GM03348 (cell line): ENCODE data around the gene CAMTA1.
"Not testable (repeated sequence)": the region's sequence is repeated elsewhere in the genome, so short reads cannot be mapped to it uniquely, and the experiment has no call there.

Source experiments
- DNase-seq: peaks from one replicate; pipeline ENCODE4 v3.0.0; 2012; ENCODE audit warnings: low spot score

The CAMTA1 gene

DNA sequence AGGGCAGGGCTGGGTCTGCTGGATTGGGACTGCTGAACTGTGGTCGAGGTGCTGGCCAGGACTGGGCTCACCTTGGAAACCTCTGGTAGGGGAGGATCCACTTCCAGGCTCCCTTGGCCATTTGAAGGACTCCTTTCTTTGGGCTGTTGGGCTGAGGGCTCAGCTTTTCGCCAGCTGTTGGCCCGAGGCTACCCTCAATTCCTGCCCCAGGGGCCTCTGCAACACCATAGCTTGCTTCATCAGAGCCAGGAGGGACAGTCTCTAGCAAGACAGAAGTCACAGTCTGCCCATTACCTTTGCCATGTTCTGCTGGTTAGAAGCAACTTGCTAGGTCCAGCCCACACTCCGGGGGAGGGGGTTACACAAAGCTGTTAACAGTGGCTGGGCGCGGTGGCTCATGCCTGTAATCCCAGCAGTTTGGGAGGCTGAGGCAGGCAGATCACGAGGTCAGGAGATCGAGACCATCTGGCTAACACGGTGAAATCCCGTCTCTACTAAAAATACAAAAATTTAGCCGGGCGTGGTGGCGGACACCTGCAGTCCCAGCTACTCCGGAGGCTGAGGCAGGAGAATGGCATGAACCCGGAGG lies 25.0 kb downstream of the CAMTA1 start:
- not testable (repeated sequence) for DNase-seq

DNA sequence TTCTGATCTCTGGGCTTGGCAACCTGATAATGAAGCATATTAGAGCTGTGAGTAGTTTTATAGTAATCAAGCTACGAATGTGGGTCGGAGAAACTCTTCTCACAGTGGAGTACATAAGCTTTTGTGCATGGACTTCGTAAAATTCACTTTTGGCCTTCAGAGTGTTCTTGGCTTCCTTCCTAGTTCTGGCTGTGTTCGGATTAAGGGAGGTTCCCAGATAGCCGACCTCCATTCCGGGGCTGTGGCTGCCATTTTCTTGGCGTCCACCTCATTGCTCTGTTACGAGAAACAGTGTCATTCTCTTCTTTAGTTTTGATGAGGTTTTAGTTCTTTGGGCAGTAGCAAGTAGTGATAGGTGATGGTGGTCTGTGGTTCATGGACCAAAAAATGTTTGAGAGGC lies 26.3 kb downstream of the CAMTA1 start:
- no peak for DNase-seq

DNA sequence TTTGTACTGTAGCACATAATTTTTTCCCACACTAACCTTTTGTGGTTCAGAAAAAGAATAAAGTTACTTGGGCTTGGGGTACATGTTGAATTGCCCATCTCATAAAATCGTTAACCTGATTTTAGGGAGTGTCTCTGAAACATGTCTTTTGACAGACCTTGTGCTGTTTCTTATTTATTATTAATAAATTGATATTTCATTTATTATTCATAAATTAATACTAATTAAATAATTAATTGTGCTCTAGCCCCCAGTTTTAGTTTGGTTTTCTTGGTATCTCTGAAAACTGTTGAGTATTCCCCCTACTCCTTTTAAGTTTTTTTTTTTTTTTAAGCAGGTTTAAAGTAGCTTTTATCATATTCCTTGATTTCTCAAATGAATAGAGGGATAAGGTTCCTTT lies 27.9 kb downstream of the CAMTA1 start:
- DNase-seq: no peak

DNA sequence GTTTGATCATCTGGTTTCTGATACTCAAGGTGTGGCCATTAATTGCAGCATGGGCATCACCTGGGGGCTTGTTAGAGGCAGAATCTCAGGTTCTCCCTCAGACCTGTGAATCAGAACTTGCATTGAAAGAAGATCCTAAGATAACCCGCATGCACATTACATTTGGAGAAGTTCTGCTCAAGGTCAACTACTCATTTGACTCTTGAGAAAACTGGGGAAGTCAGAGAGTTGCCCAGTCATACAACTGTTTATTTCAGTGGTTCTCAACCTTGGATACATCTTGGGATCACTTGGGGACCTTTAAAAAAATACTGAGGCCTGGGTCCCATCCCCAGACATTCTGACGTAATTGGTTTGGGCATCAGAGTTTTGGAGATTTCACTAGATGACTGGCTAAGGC lies 30.5 kb downstream of the CAMTA1 start:
- DNase-seq: no peak

DNA sequence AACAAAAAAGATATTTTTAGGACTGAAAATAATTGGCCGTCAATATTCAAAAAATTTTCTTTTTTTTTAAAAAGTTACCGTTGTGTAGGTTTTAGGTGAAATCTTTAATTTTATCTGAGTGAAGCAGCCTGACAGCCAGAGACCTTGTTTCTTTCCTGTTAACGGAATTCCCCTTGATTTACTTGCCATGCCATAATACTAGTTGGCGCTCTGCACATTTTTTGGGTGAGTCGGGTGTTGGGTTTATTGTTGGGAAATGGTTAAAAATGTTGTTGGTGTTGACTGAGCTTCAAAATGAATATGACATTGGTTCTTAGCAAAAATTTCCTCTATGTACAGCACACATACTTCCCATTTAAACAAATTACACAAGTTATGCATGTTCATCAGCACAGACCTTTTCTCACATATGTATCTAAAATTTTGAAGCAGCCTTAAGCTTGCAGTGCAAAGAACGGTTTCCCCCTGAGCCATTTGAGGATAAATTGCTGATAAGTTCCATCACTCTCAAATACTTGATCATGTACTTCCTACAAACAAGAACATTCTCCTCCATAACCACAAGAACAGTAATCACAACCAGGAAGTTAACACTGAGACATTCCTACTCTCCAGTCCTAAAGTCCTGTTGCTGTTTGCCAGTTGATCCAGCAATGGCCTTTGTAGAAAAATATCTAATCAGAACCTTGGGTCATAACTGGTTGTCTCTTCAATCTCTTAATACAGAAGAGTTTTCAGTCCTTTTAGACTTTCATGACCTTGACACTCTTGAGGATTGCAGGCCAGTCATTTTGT lies 34.2 kb downstream of the CAMTA1 start:
- DNase-seq: peak; percentile 13

DNA sequence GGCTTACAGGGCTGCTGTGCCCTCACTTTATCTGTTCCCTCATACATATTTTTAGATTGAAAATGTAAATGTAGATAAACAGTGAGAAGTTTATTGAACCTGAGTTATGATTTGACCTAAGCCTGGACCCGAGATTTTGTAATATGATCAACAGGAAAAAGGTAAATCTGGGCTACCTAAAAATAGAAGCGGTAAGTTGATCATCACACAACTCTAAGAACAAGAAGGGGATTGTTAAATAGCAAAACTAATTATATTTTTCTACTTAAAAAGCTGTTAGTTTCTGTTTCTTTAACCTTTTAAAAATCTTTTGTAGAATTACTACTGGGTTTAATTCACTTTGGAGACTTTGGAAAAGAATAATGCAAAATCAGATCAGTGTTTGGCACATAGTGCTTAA lies 35.6 kb downstream of the CAMTA1 start:
- no peak for DNase-seq

DNA sequence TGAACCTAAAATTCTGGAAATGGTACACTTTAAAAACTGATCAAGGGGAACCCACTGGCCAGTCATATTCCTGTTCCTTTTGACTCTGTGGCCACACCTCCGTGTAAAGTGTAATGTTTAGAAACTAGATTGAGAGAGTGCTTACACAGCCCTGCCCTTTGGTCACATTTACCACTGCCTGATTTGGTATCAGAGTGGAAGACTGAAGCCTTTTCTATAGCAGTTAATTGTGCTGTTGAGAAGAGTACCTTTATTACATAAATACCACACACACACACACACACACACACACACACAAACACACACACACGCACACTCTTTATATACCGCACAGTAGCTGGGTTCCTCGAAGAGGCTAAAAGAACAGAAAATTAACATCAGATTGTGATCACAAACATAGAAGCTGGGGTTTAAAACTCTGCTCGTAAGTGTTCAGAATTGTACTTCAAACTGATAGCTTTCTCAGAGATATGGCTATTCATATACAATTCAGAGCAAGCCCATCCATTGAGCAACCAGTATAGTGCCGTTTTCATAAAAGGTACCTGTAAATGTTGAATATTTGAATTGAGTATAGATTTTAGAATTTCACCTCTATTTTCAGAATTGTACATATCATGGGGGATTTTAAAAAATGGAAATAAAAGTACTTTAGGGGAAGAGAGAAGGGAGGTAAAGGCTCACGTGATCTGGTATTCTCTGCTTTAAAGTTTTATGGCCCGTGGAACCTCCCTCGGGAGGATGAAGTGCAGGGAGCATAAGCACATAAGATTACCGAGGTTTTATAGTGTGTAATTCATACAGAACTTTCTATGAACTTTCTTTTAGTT lies 37.5 kb downstream of the CAMTA1 start:
- no peak for DNase-seq

DNA sequence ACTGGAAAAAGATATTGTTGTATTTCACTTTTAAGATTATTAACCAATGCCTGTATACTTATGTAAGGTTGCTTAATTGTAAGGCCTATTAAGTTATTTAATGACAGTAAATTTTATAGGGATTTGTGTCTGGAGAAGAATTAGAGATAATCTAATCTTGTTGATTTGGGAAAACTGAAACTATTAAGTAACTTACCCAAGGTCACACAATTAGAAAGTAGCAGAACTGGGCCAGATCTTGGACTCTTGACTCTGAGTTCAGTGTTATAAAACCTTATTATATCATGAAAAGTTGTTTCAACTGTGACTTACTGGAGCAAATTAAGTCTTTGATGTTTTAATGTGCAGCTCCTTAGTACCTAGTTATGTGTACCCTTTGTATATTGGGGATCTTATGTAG lies 38.5 kb downstream of the CAMTA1 start:
- no peak for DNase-seq

DNA sequence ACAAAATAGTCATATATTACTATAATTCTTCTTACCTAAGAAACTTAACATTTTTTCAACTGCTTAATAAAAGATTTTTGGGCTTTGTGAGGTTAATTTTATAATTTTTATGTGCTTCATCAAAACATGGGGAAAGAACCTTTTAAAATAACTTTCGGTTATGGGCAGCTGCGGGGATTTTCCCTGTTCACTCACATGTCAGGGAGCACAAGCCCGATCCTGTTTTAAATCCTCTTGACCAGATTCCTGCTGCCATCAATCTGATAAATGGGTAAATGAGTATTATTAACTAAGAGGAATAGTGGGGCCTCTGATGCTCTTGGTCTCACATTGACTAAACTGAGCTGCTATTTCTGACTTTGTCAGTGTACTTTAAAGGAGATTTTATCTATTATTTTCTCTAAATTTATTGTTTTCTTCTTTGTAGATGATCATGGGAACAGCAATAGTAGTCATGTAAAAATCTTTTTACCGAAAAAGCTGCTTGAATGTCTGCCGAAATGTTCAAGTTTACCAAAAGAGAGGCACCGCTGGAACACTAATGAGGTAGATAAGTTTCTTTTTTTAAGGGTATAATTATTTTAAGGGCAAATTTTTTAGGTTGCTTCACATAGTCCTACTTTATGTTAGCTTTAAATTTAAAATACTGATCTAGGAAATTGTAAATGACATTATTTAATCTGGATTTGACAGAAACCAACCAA lies 39.6 kb downstream of the CAMTA1 start:
- DNase-seq: no peak

DNA sequence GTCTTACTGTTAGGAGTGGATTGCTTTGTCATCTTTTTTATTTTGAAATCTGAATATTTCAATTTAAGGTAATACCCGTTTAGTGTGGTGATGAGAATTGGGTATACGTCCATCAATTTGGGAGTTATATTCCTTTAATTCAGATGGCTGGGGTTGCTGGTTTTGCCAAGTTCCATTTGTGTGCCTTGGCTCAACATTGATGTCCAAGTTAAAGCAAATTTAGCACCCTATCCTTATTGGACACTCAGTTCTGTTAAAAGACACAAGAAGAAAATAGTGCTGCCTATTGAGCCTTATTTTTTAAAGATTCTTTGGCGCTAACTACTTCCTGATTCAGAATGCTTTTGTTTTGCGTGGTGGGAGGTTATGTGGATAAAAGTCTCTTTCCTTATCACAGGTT lies 40.6 kb downstream of the CAMTA1 start:
- no peak for DNase-seq

DNA sequence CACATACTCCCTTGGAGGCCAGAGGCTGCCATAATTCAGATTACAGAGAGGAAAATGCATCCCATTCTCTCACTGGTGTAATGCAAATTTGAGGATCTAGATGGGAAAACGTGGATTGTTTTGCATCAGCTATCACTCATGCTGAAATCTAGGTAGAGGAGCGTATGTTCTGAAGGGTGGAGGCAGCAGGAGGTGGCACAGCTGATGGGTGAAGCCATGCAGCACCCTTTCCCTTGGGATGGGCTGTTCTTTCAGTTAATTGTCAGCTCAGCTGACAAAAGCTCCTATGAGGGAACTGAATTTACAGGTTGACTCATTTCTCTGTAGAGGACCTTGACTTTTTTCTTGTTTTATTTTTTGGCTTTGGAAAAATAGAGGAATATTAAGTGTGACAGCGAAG lies 41.8 kb downstream of the CAMTA1 start:
- DNase-seq: no peak

DNA sequence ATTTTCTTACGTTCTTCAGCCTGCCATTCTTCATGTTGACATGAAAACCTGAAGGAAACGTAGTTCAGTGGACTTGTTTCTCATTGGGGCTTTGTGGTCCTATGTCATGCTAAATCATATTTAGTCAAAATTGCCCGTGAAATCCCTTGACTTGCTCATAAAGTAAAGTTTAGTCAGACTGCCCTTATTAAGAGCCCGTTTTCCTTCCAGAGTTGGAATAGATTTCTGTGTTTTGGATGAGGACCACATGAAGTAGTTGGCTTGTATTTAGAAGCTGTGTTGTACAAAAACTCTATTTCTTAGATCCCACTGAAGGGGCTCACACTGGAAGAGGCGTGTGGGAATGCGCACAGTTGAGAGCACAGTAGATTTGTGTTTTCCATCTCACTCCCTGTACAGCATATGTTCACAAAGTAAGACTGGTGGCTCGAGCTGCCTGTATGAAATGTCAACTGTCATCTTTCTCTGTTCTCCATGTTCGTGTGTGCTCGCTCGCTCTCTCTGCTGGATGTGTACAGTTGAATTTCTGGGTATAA lies 42.4 kb downstream of the CAMTA1 start:
- no peak for DNase-seq

DNA sequence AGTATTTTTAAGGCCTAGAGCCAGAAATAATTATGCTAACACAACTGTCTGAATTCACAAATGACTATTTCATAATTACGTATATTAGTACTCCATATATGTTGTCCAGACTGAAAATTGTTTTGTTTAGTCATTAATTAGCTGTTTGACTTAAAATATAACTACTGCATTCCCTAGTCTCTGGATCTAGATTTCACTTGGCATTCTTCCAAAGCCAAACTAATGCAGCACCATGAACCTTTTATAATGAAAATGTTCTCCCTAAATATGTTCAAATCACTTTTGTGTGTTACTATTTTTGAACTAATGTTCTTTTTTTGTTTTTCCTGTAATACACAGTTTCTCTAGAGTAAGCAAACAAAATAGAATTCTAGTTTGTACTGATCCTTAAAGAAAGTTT lies 46.1 kb downstream of the CAMTA1 start:
- no peak for DNase-seq

DNA sequence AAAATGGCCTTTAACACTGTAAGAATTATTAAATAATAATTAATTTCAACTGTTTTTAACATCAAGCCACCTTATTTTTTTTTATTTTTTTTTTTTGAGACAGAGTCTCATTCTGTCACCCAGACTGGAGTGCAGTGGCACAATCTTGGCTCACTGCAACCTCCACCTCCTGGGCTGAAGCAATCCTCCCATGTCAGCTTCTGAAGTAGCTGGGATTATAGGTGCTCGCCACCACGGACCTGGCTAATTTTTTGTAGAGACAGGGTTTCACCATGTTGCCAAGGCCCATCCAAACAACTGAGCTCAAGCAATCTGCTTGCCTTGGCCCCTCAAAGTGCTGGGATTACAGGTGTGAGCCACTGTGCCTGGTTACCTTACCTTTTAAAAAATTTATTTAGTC lies 46.8 kb downstream of the CAMTA1 start:
- not testable (repeated sequence) for DNase-seq

DNA sequence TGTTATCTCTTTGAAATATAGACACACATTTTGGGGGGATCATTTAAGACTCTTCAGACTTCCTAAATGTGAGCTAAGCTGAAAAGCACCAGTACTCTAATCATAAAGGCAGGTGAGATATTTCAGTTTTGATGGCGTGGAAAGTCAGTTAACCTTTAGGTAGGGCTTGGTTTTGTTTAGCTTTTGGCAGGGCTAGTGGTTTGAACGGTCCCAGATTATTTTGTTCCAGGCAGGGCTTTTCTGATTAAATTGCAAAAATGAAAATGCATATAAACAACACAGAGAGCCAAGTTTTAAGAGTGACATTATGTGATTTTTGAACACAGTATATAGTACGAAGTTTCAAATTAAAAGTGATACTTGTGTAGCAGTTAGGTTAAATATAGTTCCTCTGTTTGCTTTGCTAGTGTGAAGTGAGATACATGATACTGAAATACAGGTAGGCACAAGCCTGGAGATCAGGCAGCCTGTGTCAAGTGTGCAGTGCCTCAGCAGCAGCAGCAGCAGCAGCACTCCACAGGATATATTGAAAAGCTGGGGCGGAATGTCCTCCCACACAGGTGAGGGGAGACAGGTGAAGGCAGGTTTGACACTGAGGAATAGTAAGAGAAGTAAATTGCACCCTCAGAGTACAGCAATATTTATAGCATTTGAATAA lies 47.4 kb downstream of the CAMTA1 start:
- DNase-seq: no peak

DNA sequence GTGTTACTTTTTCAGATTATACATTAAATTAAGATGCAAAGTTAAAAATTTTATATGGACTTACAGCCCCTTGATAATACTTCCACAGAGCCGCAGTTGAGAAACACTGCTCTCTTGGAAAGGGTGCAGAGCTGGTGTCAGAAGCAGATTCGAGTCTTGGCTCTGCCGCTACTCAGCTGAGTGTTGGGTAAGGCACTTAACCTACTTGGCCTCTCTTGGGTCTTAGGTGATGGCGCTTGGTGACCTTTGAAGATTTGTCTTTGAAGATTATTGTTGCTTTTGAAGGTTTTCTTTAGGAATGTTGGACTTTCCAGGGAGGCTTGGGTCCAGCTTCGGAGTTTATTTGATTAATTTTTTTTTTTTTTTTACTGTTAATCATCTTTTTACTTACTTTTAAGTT lies 48.5 kb downstream of the CAMTA1 start:
- no peak for DNase-seq

DNA sequence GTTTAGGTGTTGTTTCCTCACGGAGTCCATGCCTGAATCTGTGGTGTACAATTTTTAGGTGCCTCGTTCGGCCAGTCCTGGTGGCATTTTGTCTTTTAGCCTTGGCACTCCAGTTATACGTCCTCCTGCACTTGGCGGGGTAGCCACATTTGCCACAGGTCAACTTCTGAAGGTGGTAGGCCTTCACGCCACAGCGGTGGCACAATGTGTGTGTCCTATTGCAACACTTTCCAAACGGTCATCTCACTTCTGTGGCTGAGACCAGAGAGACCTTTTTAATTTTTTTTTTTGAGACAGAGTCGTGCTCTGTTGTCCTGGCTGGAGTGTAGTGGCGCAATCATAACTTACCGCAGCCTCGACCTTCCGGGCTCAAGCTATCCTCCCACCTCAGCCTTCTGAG lies 49.1 kb downstream of the CAMTA1 start:
- DNase-seq: no peak

DNA sequence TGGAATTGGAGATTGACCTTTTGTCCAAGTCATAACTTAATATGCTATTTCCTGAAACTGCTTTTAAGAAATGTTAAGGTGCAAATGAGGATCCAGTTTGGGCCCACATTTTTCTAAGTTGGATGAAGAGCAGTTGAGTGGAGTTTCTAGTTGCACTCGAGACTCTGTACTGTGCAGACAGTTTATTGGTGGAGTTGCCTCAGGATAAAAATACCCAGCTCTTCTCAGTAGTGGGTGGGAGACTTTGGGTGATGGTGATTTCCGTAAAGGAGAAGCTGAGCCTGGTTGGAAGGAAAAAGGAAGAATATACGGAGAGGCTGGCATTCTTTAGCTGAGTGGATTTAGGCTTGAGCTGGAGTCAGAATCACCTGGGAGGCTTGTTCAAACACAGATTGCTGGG lies 49.9 kb downstream of the CAMTA1 start:
- no peak for DNase-seq

DNA sequence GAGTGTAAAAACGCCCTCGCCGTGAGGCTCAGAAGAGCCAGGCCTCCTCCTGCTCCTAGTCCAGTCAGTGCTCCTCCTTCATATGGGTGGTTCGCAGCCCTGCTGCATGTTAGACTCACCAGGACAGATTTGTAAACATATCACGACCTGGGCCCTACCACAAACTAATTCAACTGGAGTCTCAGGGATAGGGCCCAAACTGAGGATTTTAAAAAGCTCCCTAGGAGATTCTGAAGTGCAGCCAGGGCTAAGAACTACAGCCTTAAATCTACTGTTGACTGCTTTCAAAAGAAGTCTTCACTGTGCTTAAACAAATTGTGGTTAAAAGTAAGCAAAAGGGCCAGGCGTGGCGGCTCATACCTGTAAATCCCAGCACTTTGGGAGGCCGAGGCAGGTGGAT lies 57.0 kb downstream of the CAMTA1 start:
- DNase-seq: no peak

DNA sequence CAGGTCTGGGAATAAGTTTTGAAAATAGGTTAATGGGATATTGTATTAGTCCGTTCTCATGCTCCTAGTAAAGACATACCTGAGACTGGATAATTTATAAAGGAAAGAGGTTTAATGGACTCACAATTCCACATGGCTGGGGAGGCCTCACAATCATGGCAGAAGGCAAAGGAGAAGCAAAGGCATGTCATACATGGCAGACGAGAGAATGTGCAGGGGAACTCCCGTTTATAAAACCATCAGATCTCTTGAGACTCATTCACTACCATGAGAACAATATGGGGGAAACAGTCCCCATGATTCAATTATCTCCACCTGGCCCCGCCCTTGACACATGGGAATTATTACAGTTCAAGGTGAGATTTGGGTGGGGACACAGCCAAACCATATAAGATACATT lies 60.5 kb downstream of the CAMTA1 start:
- not testable (repeated sequence) for DNase-seq

DNA sequence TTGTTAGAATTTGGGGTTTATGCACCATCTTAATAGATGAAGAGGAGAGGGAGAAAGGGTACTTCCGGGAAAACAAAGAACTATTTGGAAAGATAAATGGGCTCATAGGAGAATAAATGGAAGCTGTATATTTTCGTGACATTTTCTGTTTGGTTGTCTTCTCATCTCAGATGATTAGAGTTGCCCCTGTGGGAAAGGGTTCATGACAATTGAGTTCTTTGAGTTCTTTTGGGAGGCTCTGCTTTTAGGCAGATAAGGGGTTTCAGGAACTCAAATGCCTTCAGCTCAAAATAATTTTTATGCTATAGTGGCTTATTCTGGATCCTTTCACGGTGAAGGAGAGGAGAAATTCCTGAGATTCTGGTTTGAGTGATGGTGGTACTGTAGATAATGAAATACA lies 63.6 kb downstream of the CAMTA1 start:
- DNase-seq: no peak

DNA sequence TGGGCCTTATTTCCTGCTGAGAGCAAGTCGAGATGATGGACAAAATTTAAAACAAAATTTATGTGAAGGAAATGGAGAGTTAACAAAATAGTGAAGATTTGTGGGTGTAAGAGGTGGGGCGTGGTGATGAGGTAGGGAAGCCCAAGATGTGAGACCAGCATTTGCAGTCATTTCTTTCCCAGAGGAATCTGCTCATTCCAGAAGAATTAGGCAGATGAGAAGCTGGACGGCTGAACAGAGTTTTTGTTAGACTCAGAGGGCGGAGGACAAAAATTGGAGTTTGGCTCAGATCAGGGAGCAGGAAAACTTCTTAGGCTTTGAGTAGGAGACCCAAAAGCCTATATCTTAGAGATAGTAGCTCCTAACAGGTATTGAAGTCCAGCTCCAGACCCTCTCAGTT lies 65.3 kb downstream of the CAMTA1 start:
- peak; percentile 48 for DNase-seq
